ENCODE data around the gene PRKCA. TPM values are rescaled to one million over a fixed set of nuclear protein-coding genes. Genes with fewer than 3 reads are reported as not detected.
"Not testable (repeated sequence)": the region's sequence is repeated elsewhere in the genome, so short reads cannot be mapped to it uniquely, and the experiment has no call there.

PRKCA gene
- polyA plus RNA-seq, 2 of the 4 experiments (the other 2 are of a cell fraction), result 28.8 to 65.0 TPM

- Histone ChIP-seq H3K4me2 (peak overlapping the region; percentile 29), H3K27ac (peak overlapping the region; percentile 22 to 82; a peak in 5 of 6 replicates), H3K4me1 (peaks cover 91% of the 10 kb centered on the region)
- H3K9me3 ChIP-seq; ATAC-seq; POLR2A ChIA-PET; DNase-seq (ENCODE audit: low read depth in 1 of 2, low spot score in 1 of 2); FAIRE-seq; H3K4me3 ChIP-seq: not testable (repeated sequence)
- 88% methylated on average over 10 of the region's 10 CpGs for WGBS (ENCODE audit: missing lambda C conversion rate)
- CTCF ChIA-PET, result interaction anchor here (1.1 kb wide), 1 partner anchor 150 kb away, joined by 3 read pairs; no protein-coding TSS in a partner anchor
These were observed 48.2 kb downstream of the PRKCA start for GRCh38 chr17:66350576-66350975.

GRCh38 chr17:66351033-66351432, 48.6 kb downstream of the PRKCA start:
- ChIA-PET CTCF (interaction anchor here (0.7 kb wide), 1 partner anchor 10 kb away, joined by 3 read pairs; no protein-coding TSS in a partner anchor), POLR2A (no interaction called here)
- FAIRE-seq (no peak), DNase-seq (ENCODE audit: low read depth in 1 of 2, low spot score in 1 of 2) (no peak), ATAC-seq (peak in 1 of 2 experiments; percentile 46; a peak in 3 of 6 replicates)
- peaks cover 87% of the 10 kb centered on the region for H3K4me1 ChIP-seq
- H3K27ac ChIP-seq, result peak overlapping the region; percentile 22 to 82; a peak in 4 of 6 replicates
- no peaks in the 10 kb centered on the region for H3K9me3 ChIP-seq
- WGBS (ENCODE audit: missing lambda C conversion rate), result 73% methylated on average over 5 of the region's 5 CpGs
- peak overlapping the region; percentile 29 for H3K4me2 ChIP-seq
- no peak overlapping the region for H3K4me3 ChIP-seq
- TF ChIP-seq CHD2 (IDR thresholded peaks at IDR 0.05; ENCODE audit: low read length, partially characterized antibody) (no peak), HOXB5 (CRISPR knock-in tag; IDR thresholded peaks at IDR 0.05) (no peak), RAD21 (conservative IDR thresholded peaks at IDR 0.05 in 1 of 2, IDR thresholded peaks at IDR 0.05 in 1 of 2) (no peak), EHMT2 (IDR thresholded peaks at IDR 0.05; ENCODE audit: low read depth) (no peak), MAZ (IDR thresholded peaks at IDR 0.05; ENCODE audit: borderline replicate concordance, low read depth, low read length) (no peak), RFX5 (IDR thresholded peaks at IDR 0.05) (no peak), CEBPB (IDR thresholded peaks at IDR 0.05) (no peak), PBX3 (IDR thresholded peaks at IDR 0.05) (no peak), HDAC2 (IDR thresholded peaks at IDR 0.05) (no peak), ZNF302 (CRISPR knock-in tag; IDR thresholded peaks at IDR 0.05) (no peak), JUNB (IDR thresholded peaks at IDR 0.05) (no peak), ZSCAN20 (CRISPR knock-in tag; IDR thresholded peaks at IDR 0.05) (no peak), KDM1A (IDR thresholded peaks at IDR 0.05; ENCODE audit: low read depth) (no peak), GATA3 (IDR thresholded peaks at IDR 0.05; ENCODE audit: borderline replicate concordance) (no peak), POLR2A (IDR thresholded peaks at IDR 0.05; ENCODE audit: low read length) (no peak), ESRRA (IDR thresholded peaks at IDR 0.05; ENCODE audit: borderline replicate concordance, low read length) (no peak), EP300 (IDR thresholded peaks at IDR 0.05) (no peak), KDM5A (IDR thresholded peaks at IDR 0.05) (no peak)

- Histone ChIP-seq H3K4me3 (no peak overlapping the region), H3K4me1 (peaks cover 82% of the 10 kb centered on the region), H3K27ac (peak overlapping the region in 1 of 2 experiments; percentile 30; a peak in 3 of 6 replicates), H3K9me3 (no peaks in the 10 kb centered on the region), H3K4me2 (no peak overlapping the region)
- DNase-seq (ENCODE audit: low read depth in 1 of 2, low spot score in 1 of 2) (no peak), FAIRE-seq (no peak), ATAC-seq (peak in 1 of 2 experiments; percentile 14; a peak in 1 of 6 replicates)
- whole genome bisulfite sequencing (ENCODE audit: missing lambda C conversion rate), result 90% methylated on average over 6 of the region's 6 CpGs
- no peak for TF ChIP-seq E2F6 (IDR thresholded peaks at IDR 0.05; ENCODE audit: borderline replicate concordance, low read depth)
- TF ChIP-seq ATOH8 (CRISPR knock-in tag; IDR thresholded peaks at IDR 0.05; ENCODE audit: low read depth), result no peak
- no peak for TF ChIP-seq HOXA7 (CRISPR knock-in tag; IDR thresholded peaks at IDR 0.05)
- no peak for TF ChIP-seq ZFP36 (IDR thresholded peaks at IDR 0.05; ENCODE audit: borderline replicate concordance, partially characterized antibody)
- TF ChIP-seq FOSB (CRISPR knock-in tag; IDR thresholded peaks at IDR 0.05), result no peak
- no peak for TF ChIP-seq RCOR1 (IDR thresholded peaks at IDR 0.05; ENCODE audit: low read depth, low read length)
- ChIA-PET POLR2A (no interaction called here), CTCF (interaction anchor here (0.7 to 1.0 kb wide), 2 partner anchors 9 to 39 kb away, joined by 3 to 4 read pairs; no protein-coding TSS in a partner anchor)
These were observed 49.3 kb downstream of the PRKCA start for GRCh38 chr17:66351701-66352100.
